H1 (cell line): ENCODE measurements around the gene TECPR2. TPM values are rescaled to one million over a fixed set of nuclear protein-coding genes. Genes with fewer than 3 reads are reported as not detected.

ENCODE experiments used
- CTCF ChIA-PET: fragments of 300-600 bp; sonication (Branson Sonifier 250); formaldehyde crosslinking; loops from one replicate; lab custom pipeline; 2021; ENCODE audit not compliant: partially characterized antibody; lab: Charles Lee
- POLR2A ChIA-PET: fragments of 300-600 bp; sonication (Branson Sonifier 250); formaldehyde crosslinking; loops from one replicate; lab custom pipeline; 2021; ENCODE audit warnings: inconsistent platforms; ENCODE audit not compliant: partially characterized antibody; lab: Charles Lee
- DNase-seq, 2 experiments: peaks; one replicate each; pipeline versions ENCODE4 v3.0.0 to v3.0.0-alpha.2; 2010 to 2022; ENCODE audit warnings: low spot score in 2 of 2, low read depth in 1 of 2, mixed read lengths in 1 of 2
- FAIRE-seq: peaks from 2 replicates; lab custom pipeline; 2011; peaks lifted over from hg19 to GRCh38; lab: Jason Lieb, UNC
- H2AFZ ChIP-seq: 2 replicates; pipeline ENCODE4 v1.8.1; 2012; ENCODE audit warnings: low read length, inconsistent platforms
- H2AK5ac ChIP-seq: 2 replicates; pipeline ENCODE4 v1.6.1; 2013; ENCODE audit warnings: low read depth, low read length
- H2BK120ac ChIP-seq: replicated peaks from 2 replicates; pipeline ENCODE3; 2013; ENCODE audit warnings: low read depth, low read length, inconsistent platforms
- H2BK12ac ChIP-seq: 2 replicates; pipeline ENCODE4 v1.6.1; 2013; ENCODE audit warnings: low read depth, low read length
- H2BK15ac ChIP-seq: 2 replicates; pipeline ENCODE4 v1.6.1; 2013; ENCODE audit warnings: low read length
- H2BK20ac ChIP-seq: 2 replicates; pipeline ENCODE4 v1.6.1; 2013; ENCODE audit warnings: low read length
- H2BK5ac ChIP-seq: 2 replicates; pipeline ENCODE4 v1.6.1; 2013; ENCODE audit warnings: low read depth, low read length
- H3K14ac ChIP-seq: 2 replicates; pipeline ENCODE4 v1.6.1; 2013; ENCODE audit warnings: inconsistent platforms; ENCODE audit not compliant: insufficient read length
- H3K18ac ChIP-seq: 2 replicates; pipeline ENCODE4 v1.6.1; 2013; ENCODE audit warnings: low read length; ENCODE audit errors: extremely low read depth
- H3K23ac ChIP-seq: 2 replicates; pipeline ENCODE4 v1.6.1; 2013; ENCODE audit warnings: inconsistent platforms; ENCODE audit not compliant: insufficient read length
- H3K23me2 ChIP-seq: 2 replicates; pipeline ENCODE4 v1.6.1; 2013; ENCODE audit warnings: low read depth, low read length
- H3K27ac ChIP-seq: 2 replicates; pipeline ENCODE4 v1.6.1; 2011; ENCODE audit warnings: low read depth, low read length, inconsistent platforms
- H3K27me3 ChIP-seq, 4 experiments: replicated peaks in 1 of 4; 1 replicate in 1 of 4; 2 replicates in 3 of 4; pipeline versions ENCODE4 v1.6.1 to v1.8.1; 2011 to 2013; ENCODE audit warnings: low read length in 3 of 4, mild to moderate bottlenecking in 3 of 4, inconsistent platforms in 2 of 4, mixed read lengths in 2 of 4, moderate library complexity in 1 of 4; ENCODE audit not compliant: control insufficient read depth in 3 of 4, insufficient read depth in 3 of 4; ENCODE audit errors: extremely low read depth in 1 of 4
- H3K36me3 ChIP-seq, 4 experiments: 2 replicates each; pipeline versions ENCODE4 v1.6.1 to v1.8.1; 2011 to 2013; ENCODE audit warnings: mild to moderate bottlenecking in 4 of 4, low read length in 3 of 4, moderate library complexity in 2 of 4, control low read depth in 1 of 4, inconsistent platforms in 1 of 4; ENCODE audit not compliant: insufficient read depth in 4 of 4, control insufficient read depth in 2 of 4
- H3K4ac ChIP-seq: replicated peaks from 2 replicates; pipeline ENCODE3; 2013; ENCODE audit warnings: low read length, low read depth, mixed read lengths, inconsistent platforms; ENCODE audit not compliant: insufficient read length
- H3K4me1 ChIP-seq, 4 experiments: replicated peaks in 1 of 4; 1 replicate in 1 of 4; 2 replicates in 3 of 4; pipeline versions ENCODE4 v1.6.1 to v1.8.1; 2011 to 2013; ENCODE audit warnings: low read length in 3 of 4, inconsistent platforms in 2 of 4, mixed read lengths in 1 of 4; ENCODE audit not compliant: insufficient read depth in 4 of 4, control insufficient read depth in 3 of 4
- H3K4me2 ChIP-seq, 2 experiments: 2 replicates each; pipeline versions ENCODE4 v1.6.1 to v1.8.1; 2011 to 2013; ENCODE audit warnings: low read depth in 2 of 2, low read length in 2 of 2, control low read depth in 1 of 2, inconsistent platforms in 1 of 2, mild to moderate bottlenecking in 1 of 2; ENCODE audit not compliant: insufficient read depth in 1 of 2
- H3K4me3 ChIP-seq, 4 experiments: fragments of 200-600, 300-600 bp in 1 of 4; sonication (generic), shearing (Covaris generic), sonication (Bioruptor Twin) in 1 of 4; 2 replicates each; pipeline versions ENCODE4 v1.5.1 to v1.8.1; 2011 to 2016; ENCODE audit warnings: low read length in 4 of 4, low read depth in 3 of 4, control low read depth in 2 of 4, inconsistent platforms in 2 of 4, mild to moderate bottlenecking in 2 of 4, mixed read lengths in 1 of 4, moderate library complexity in 1 of 4; ENCODE audit not compliant: insufficient read depth in 2 of 4; ENCODE audit errors: extremely low read depth in 1 of 4
- H3K56ac ChIP-seq: replicated peaks from 2 replicates; pipeline ENCODE3; 2013; ENCODE audit warnings: low read depth, mild to moderate bottlenecking, mixed read lengths, low read length, inconsistent platforms; ENCODE audit not compliant: insufficient read length
- H3K79me1 ChIP-seq: 2 replicates; pipeline ENCODE4 v1.6.1; 2013; ENCODE audit warnings: low read depth, low read length, control low read depth
- H3K79me2 ChIP-seq, 2 experiments: 2 replicates each; pipeline versions ENCODE4 v1.6.1 to v1.8.1; 2012 to 2013; ENCODE audit warnings: low read length in 2 of 2, mild to moderate bottlenecking in 2 of 2, inconsistent platforms in 1 of 2; ENCODE audit not compliant: insufficient read depth in 2 of 2, control insufficient read depth in 1 of 2
- H3K9ac ChIP-seq, 4 experiments: replicated peaks in 1 of 4; 1 replicate in 1 of 4; 2 replicates in 3 of 4; pipeline versions ENCODE4 v1.6.1 to v1.8.1; 2011 to 2013; ENCODE audit warnings: low read depth in 3 of 4, low read length in 3 of 4, control low read depth in 2 of 4, mild to moderate bottlenecking in 2 of 4, moderate library complexity in 2 of 4, inconsistent platforms in 1 of 4; ENCODE audit errors: extremely low read depth in 1 of 4
- H3K9me3 ChIP-seq, 2 experiments: 2 replicates each; pipeline versions ENCODE4 v1.6.1 to v1.8.1; 2012 to 2013; ENCODE audit warnings: mild to moderate bottlenecking in 2 of 2, moderate library complexity in 2 of 2, control low read depth in 1 of 2, inconsistent platforms in 1 of 2, low read depth in 1 of 2, low read length in 1 of 2, mixed read lengths in 1 of 2; ENCODE audit not compliant: insufficient read depth in 2 of 2
- H4K20me1 ChIP-seq, 2 experiments: replicated peaks in 1 of 2; 2 replicates each; pipeline versions ENCODE3 to v1.8.1; 2011 to 2013; ENCODE audit warnings: inconsistent platforms in 2 of 2, low read length in 2 of 2, mild to moderate bottlenecking in 1 of 2; ENCODE audit not compliant: insufficient read depth in 2 of 2, control insufficient read depth in 1 of 2
- H4K5ac ChIP-seq: 2 replicates; pipeline ENCODE4 v1.6.1; 2013; ENCODE audit warnings: low read length, low read depth, mixed read lengths, inconsistent platforms; ENCODE audit not compliant: insufficient read length
- H4K8ac ChIP-seq: 2 replicates; pipeline ENCODE4 v1.8.0; 2013; ENCODE audit warnings: mild to moderate bottlenecking, moderate library complexity, low read length, inconsistent platforms; ENCODE audit not compliant: insufficient read depth; ENCODE audit errors: extremely low read depth
- H4K91ac ChIP-seq: replicated peaks from 2 replicates; pipeline ENCODE3; 2013; ENCODE audit warnings: low read length, mixed read lengths, inconsistent platforms; ENCODE audit not compliant: insufficient read length
- BACH1 ChIP-seq: IDR thresholded peaks from 2 replicates; pipeline ENCODE4 v1.6.1; 2012; ENCODE audit warnings: low read length, improper control_type of control experiment
- EGR1 ChIP-seq: IDR thresholded peaks from 2 replicates; pipeline ENCODE4 v1.6.1; 2011; ENCODE audit warnings: low read depth, low read length, borderline replicate concordance
- RFX5 ChIP-seq: IDR thresholded peaks from 2 replicates; pipeline ENCODE4 v1.6.1; 2011; ENCODE audit warnings: low read depth, low read length, improper control_type of control experiment, borderline replicate concordance
- SP1 ChIP-seq: IDR thresholded peaks from 2 replicates; pipeline ENCODE4 v1.6.1; 2011; ENCODE audit warnings: low read depth, low read length
- TEAD4 ChIP-seq: IDR thresholded peaks from 2 replicates; pipeline ENCODE4 v1.6.1; 2012; ENCODE audit warnings: low read depth, low read length, inconsistent platforms, mixed read lengths
- WGBS, 2 experiments: shearing (Covaris generic) in 1 of 2; methylation state at CpG; one replicate each; pipeline versions ENCODE4 v1.1.6 to v1.1.7; 2013 to 2015; ENCODE audit warnings: low lambda C conversion rate in 2 of 2, mixed read lengths in 2 of 2, inconsistent platforms in 1 of 2, low coverage in 1 of 2, missing lambda C conversion rate in 1 of 2; ENCODE audit not compliant: insufficient replicate concordance in 2 of 2, insufficient coverage in 1 of 2, insufficient read length in 1 of 2; ENCODE audit errors: extremely low coverage in 1 of 2, missing lambda C conversion rate in 1 of 2; 5-methylcytosine and 5-hydroxymethylcytosine counted together
- polyA plus RNA-seq, 7 experiments: library from polyadenylated mRNA; depleted of rRNA in 3 of 7; stranded (reverse) in 5 of 7; unstranded in 2 of 7; fragments of >200 nt in 5 of 7; fragments of 200-250 nt in 2 of 7; gene quantifications; 1 replicate in 5 of 7; 2 replicates in 1 of 7; 4 replicates in 1 of 7; pipeline versions ENCODE4 v1.2.1 to v1.2.3, GENCODE V29; 2011 to 2013; ENCODE audit warnings: missing spikeins in 2 of 7, mixed read lengths in 2 of 7
- total RNA-seq: library from RNA; stranded (reverse); fragmentation: NEBNext Ultra II Directional; extraction: Animal tissue kit (Norgen Biotek cat#: 25700); gene quantifications from 2 replicates; pipeline ENCODE4 v1.2.1, GENCODE V29; 2021
- TF ChIP-seq, protein P1 (sequence below): IDR thresholded peaks from 2 replicates; pipeline ENCODE4 v1.6.1; 2011; ENCODE audit warnings: low read length, improper control_type of control experiment
- TF ChIP-seq, protein P2 (sequence below), 3 experiments: IDR thresholded peaks; 1 replicate in 2 of 3; 2 replicates in 1 of 3; pipeline versions ENCODE4 v1.5.1 to v1.6.1; 2011; ENCODE audit warnings: low read length in 3 of 3, mild to moderate bottlenecking in 3 of 3, inconsistent platforms in 2 of 3, low read depth in 1 of 3, moderate library complexity in 1 of 3; ENCODE audit not compliant: insufficient read depth in 1 of 3; ENCODE audit errors: control extremely low read depth in 1 of 3

Gene TECPR2
- total and polyA plus RNA-seq, 2 of the 8 experiments (the other 6 are each of a cell fraction or from before 2014, with no cell fraction given) = 6.8 to 19.4 TPM

DNA sequence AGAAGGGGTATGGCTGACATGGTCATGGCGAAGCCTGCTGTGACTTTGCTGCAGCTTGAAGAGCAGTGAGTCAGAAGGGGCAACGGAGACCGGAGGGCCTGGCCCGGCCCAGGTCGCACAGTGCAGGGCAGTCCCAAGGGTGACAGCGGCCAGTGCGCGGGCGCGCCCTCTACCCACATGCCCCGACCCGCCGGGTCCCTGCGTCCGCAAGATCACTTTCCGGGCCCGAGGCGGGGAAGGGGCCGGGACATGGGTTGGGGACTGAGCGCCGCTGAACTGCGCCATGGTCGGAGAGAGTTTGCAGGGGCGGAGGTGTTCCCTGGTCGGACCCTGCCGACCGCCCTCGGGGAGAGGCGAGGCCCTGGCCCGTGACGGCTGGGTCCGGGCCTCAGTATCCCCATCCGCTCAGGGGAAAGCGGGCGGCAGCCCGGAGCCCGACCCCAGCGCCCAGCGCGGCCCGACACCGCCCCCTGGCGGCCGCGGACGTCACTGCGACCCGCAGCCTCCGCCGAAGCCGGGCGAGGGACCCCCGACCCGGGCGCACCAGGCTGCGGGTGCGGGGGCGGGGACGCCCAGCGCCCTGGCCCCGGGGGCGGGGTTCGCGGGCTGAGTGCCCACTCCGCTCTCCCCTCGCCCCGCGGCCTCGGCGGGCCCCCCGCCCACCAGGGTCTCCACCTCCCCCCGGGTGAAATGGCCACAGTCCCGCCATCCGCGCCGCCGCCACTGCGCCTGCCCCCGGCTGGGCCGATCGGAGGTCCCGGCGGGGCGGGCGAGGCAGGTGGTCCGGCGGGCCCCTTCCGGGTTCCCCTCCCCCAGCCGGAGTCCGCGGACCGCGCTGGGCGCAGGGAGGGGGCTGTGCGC is 154.0 kb downstream of the TECPR2 start:
- no peak overlapping the region for H2BK20ac ChIP-seq
- no peak overlapping the region for H2AK5ac ChIP-seq
- H3K56ac ChIP-seq = no peak overlapping the region
- H3K4ac ChIP-seq = no peak overlapping the region
- DNase-seq (peak in 1 of 2 experiments; percentile 95), FAIRE-seq (no peak)
- H3K14ac ChIP-seq = no peak overlapping the region
- no peaks in the 10 kb centered on the region for H3K36me3 ChIP-seq
- peaks cover 0 to 4% (median 1%) of the 10 kb centered on the region in 4 experiments; a peak in 2 of 7 replicates for H3K27me3 ChIP-seq
- H4K91ac ChIP-seq = no peak overlapping the region
- peak overlapping the region; percentile 69 for H4K8ac ChIP-seq
- no peak overlapping the region for H4K5ac ChIP-seq
- H3K23ac ChIP-seq = no peak overlapping the region
- peak overlapping the region; percentile 57 to 98 for H3K4me2 ChIP-seq
- peak overlapping the region; percentile 39; the same call in 1 of the 2 replicates for H2BK12ac ChIP-seq
- no peaks in the 10 kb centered on the region for H4K20me1 ChIP-seq
- H3K27ac ChIP-seq = no peak overlapping the region
- peak overlapping the region; percentile 78; the same call in 1 of the 2 replicates for H2BK5ac ChIP-seq
- ChIA-PET CTCF (interaction anchor here (0.7 to 2.4 kb wide), 16 partner anchors 9 to 113 kb away, joined by 3 to 25 read pairs (median 4); no protein-coding TSS in a partner anchor), POLR2A (interaction anchor here (0.6 to 1.3 kb wide), 3 partner anchors 12 to 407 kb away, joined by 3 to 5 read pairs (median 3); no protein-coding TSS in a partner anchor)
- no peaks in the 10 kb centered on the region for H3K79me1 ChIP-seq
- WGBS, 2 experiments = 2% methylated on average over 52 of the region's 95 CpGs; no CpG with 5 or more reads in 1 of the 2 experiments
- peak overlapping the region in 3 of 4 experiments; percentile 4 to 57 (median 33); a peak in 2 of 7 replicates for H3K9ac ChIP-seq
- no peaks in the 10 kb centered on the region for H3K9me3 ChIP-seq
- peak overlapping the region; percentile 80; the same call in 1 of the 2 replicates for H2AFZ ChIP-seq
- H3K23me2 ChIP-seq = peaks cover 5% of the 10 kb centered on the region
- H3K4me3 ChIP-seq = peak overlapping the region; percentile 48 to 81 (median 62)
- no peak overlapping the region for H2BK120ac ChIP-seq
- H3K18ac ChIP-seq = no peak overlapping the region; the same call in none of the 2 replicates
- H3K79me2 ChIP-seq = no peaks in the 10 kb centered on the region
- H3K4me1 ChIP-seq = peaks cover 0 to 5% (median under 1%) of the 10 kb centered on the region in 4 experiments; a peak in 2 of 7 replicates
- no peak overlapping the region for H2BK15ac ChIP-seq
- TF ChIP-seq TEAD4 (no peak; the same call in 1 of the 2 replicates), RFX5 (no peak), SP1 (no peak), BACH1 (no peak), EGR1 (peak; percentile 83)
- TF ChIP-seq, protein P1, sequence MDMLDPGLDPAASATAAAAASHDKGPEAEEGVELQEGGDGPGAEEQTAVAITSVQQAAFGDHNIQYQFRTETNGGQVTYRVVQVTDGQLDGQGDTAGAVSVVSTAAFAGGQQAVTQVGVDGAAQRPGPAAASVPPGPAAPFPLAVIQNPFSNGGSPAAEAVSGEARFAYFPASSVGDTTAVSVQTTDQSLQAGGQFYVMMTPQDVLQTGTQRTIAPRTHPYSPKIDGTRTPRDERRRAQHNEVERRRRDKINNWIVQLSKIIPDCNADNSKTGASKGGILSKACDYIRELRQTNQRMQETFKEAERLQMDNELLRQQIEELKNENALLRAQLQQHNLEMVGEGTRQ = no peak
- TF ChIP-seq, protein P2, sequence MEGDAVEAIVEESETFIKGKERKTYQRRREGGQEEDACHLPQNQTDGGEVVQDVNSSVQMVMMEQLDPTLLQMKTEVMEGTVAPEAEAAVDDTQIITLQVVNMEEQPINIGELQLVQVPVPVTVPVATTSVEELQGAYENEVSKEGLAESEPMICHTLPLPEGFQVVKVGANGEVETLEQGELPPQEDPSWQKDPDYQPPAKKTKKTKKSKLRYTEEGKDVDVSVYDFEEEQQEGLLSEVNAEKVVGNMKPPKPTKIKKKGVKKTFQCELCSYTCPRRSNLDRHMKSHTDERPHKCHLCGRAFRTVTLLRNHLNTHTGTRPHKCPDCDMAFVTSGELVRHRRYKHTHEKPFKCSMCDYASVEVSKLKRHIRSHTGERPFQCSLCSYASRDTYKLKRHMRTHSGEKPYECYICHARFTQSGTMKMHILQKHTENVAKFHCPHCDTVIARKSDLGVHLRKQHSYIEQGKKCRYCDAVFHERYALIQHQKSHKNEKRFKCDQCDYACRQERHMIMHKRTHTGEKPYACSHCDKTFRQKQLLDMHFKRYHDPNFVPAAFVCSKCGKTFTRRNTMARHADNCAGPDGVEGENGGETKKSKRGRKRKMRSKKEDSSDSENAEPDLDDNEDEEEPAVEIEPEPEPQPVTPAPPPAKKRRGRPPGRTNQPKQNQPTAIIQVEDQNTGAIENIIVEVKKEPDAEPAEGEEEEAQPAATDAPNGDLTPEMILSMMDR (IDR thresholded peaks at IDR 0.05; ENCODE audit: control extremely low read depth in 1 of 3, insufficient read depth in 1 of 3, low read depth in 1 of 3, low read length in 3 of 3) = peak in 2 of 3 experiments; percentile 81 to 90; a peak in 3 of 4 replicates
